AG04450 (cell line): ENCODE measurements around the gene SDR39U1. TPM values are rescaled to one million over a fixed set of nuclear protein-coding genes. Genes with fewer than 3 reads are reported as not detected.

Source experiments
- CTCF ChIA-PET: fragments of 300-600, 350-600 bp; formaldehyde crosslinking; extraction: SDS; loops from one replicate; lab custom pipeline; 2022; ENCODE audit warnings: antibody characterized with exemption, inconsistent platforms; lab: Charles Lee
- POLR2A ChIA-PET: fragments of 350-600 bp; formaldehyde crosslinking; extraction: SDS; loops from one replicate; lab custom pipeline; 2021; ENCODE audit warnings: antibody characterized with exemption, inconsistent platforms; lab: Yijun Ruan, JAX
- DNase-seq: peaks from one replicate; pipeline ENCODE4 v3.0.0-alpha.2; 2011; ENCODE audit warnings: low read depth, low spot score
- H3K27ac ChIP-seq: one replicate; pipeline ENCODE4 v1.5.1; 2012; ENCODE audit warnings: low read depth, low read length, control low read depth
- H3K27me3 ChIP-seq: one replicate; pipeline ENCODE4 v1.6.0; 2012; ENCODE audit warnings: low read length; ENCODE audit not compliant: control insufficient read depth, insufficient read depth
- H3K4me3 ChIP-seq: 2 replicates; pipeline ENCODE4 v1.5.1; 2011; ENCODE audit warnings: mild to moderate bottlenecking, low read depth, low read length, control low read depth
- H3K9me3 ChIP-seq: 2 replicates; pipeline ENCODE4 v1.5.1; 2012; ENCODE audit warnings: low read length; ENCODE audit not compliant: control insufficient read depth, insufficient read depth
- polyA plus RNA-seq: library from polyadenylated mRNA; depleted of rRNA; stranded (reverse); fragments of >200 nt; gene quantifications from 2 replicates; pipeline ENCODE4 v1.2.3, GENCODE V29; 2011
- TF ChIP-seq, protein P1 (sequence below): IDR thresholded peaks from 2 replicates; pipeline ENCODE4 v1.5.1; 2011; ENCODE audit warnings: low read depth, low read length, control low read depth, inconsistent platforms

SDR39U1 gene
- polyA plus RNA-seq, 1 experiment, result 22.9 TPM

DNA sequence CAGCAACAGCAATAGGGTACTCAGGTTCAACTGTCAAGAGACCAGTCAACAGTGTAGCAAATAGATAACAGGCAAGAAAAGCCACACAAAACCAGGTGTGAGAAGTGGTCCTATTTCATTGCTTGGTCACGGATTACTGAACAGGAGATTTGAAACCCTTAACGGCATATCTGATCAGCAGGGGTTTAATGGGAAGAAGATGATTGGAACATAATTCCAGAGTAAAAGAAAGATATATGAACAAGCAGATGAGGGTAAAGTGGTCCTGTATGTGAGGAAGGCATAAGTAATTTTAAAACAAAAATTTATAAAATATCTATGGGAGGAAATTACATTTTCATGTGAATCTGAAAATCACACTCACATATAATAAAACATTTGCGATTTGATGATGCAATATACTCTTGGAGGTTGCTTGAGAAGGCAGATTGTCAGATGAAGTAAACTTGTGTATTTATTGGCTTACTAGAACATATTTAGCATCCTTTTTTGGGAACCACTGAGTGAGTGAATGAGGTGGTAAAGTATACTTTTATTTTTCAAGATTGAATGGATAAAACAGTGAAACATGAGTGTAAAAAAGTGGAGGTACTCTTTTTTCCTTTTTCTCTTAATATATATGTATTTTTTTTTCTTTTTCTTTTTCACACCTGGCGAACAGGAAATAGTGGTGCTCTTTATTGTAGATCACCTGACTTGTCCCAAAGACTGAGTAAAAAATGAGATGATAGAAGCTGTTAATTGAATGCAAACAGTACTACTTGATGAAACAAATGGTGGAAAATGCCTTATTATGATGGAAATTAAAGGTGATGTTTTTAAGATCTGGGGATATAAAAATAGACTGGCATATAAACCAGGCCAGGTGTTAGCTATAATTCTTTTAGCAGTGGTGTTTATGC lies 21.6 kb upstream of the SDR39U1 start:
- TF ChIP-seq, protein P1, sequence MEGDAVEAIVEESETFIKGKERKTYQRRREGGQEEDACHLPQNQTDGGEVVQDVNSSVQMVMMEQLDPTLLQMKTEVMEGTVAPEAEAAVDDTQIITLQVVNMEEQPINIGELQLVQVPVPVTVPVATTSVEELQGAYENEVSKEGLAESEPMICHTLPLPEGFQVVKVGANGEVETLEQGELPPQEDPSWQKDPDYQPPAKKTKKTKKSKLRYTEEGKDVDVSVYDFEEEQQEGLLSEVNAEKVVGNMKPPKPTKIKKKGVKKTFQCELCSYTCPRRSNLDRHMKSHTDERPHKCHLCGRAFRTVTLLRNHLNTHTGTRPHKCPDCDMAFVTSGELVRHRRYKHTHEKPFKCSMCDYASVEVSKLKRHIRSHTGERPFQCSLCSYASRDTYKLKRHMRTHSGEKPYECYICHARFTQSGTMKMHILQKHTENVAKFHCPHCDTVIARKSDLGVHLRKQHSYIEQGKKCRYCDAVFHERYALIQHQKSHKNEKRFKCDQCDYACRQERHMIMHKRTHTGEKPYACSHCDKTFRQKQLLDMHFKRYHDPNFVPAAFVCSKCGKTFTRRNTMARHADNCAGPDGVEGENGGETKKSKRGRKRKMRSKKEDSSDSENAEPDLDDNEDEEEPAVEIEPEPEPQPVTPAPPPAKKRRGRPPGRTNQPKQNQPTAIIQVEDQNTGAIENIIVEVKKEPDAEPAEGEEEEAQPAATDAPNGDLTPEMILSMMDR, result no peak
- ChIA-PET CTCF (no interaction called here), POLR2A (no interaction called here)
- no peak overlapping the region for H3K27ac ChIP-seq
- no peaks in the 10 kb centered on the region for H3K9me3 ChIP-seq
- no peak overlapping the region for H3K4me3 ChIP-seq
- DNase-seq, result no peak
- no peaks in the 10 kb centered on the region for H3K27me3 ChIP-seq

DNA sequence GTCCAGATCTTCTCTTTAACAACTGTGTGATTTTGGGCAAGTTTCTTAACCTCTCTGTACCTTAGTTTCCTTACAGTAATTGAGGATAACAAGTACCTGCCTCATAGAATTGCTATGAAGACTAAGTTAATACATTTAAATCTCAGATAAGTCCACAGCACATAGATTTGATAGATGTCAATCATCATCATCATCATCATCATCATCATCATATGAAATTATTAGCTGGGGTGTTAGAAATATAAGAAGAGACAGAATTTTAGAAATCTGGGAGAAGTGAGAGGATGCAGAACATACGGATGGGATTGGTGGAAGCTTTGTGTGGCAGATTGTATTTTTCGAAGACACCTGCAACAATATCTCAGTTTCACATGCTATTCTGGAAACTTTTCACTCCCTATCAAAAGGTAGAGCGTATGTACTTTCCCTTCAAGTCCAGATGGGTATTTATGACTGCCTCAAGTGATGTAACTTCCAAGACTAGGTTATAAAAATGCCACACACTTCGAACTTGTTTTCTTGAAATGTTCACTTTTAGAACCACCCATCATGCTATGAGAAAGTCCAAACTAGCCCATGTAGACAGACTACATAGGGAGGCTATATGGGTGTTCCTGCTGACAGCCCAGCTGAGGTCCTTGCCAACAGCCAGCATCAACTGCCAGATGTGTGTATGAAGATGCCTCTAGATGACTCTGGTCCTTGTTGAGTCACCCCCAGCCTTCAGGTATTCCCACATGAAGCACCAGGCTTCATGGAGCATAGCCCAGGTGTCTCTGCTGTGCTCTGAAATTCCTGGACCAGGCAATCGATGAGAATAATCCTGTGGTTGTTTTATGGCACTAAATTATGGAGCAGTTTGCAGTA lies 20.7 kb upstream of the SDR39U1 start:
- no peaks in the 10 kb centered on the region for H3K9me3 ChIP-seq
- POLR2A ChIA-PET, result no interaction called here
- H3K27me3 ChIP-seq, result no peaks in the 10 kb centered on the region
- no peak for DNase-seq
- TF ChIP-seq, protein P1, result no peak
- H3K4me3 ChIP-seq, result no peak overlapping the region
- CTCF ChIA-PET, result no interaction called here
- no peak overlapping the region for H3K27ac ChIP-seq

DNA sequence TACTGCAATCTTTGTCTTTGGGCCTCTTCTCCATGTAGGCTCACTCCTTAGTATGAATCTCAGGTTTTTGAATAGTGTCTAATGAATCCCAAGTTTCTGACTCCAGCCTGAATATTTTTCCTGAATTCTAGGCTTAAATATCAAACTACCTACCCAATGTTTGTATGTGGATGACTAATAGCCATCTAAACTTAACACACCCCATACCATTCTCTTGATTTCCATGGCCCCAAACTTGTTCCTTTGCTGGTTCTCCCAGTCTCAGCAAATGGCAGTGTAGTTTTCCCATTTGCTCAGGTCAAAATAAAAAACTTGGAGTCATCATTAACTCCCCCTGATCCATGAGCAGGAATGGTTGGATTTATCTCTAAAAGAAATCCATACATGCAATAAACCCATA lies 18.8 kb upstream of the SDR39U1 start:
- Histone ChIP-seq H3K27me3 (no peaks in the 10 kb centered on the region), H3K27ac (no peak overlapping the region), H3K9me3 (no peaks in the 10 kb centered on the region), H3K4me3 (no peak overlapping the region)
- ChIA-PET CTCF (no interaction called here), POLR2A (no interaction called here)
- no peak for DNase-seq
- TF ChIP-seq, protein P1, result no peak

DNA sequence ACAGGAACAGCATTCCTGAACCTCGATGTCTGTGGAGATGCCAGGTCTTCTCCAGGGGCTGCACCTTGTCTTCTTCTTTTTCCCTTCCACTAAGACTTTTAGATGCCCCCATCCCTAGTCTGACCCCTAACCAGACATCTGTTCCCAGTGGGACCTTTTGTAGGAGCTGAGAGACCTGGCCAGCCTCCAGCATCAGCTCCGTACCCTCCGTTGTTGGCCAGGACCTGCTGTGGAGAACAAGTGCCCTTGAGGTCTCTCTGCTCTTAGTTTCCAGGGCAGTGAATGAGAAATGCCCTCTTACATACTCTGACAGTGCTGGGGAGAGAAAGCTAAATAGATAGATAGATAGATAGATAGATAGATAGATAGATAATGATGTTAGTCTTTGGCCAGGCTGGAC lies 16.8 kb upstream of the SDR39U1 start:
- POLR2A ChIA-PET, result no interaction called here
- no peak for DNase-seq
- CTCF ChIA-PET, result no interaction called here
- TF ChIP-seq, protein P1, result no peak
- Histone ChIP-seq H3K4me3 (no peak overlapping the region), H3K27me3 (no peaks in the 10 kb centered on the region), H3K9me3 (no peaks in the 10 kb centered on the region), H3K27ac (no peak overlapping the region)

DNA sequence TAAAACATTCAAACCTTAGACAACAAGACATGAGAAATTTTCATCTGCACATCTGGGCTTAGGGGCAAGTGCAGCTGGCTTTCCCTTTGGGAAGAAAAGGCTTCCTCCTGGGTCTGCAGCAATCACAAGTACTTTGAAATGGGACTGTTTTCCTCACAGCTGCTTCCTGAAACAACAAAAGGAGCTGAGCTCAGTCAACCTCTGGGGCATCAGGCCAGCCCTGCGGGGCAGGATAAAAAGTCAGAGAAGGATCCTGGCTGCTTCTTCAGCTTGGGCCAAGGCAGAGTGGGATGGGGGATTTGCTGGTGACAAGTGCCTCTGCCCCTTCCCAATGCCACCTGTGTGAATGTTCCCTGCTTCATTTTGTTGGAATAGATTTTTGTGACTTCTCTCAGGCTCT lies 16.2 kb upstream of the SDR39U1 start:
- Histone ChIP-seq H3K4me3 (no peak overlapping the region), H3K9me3 (no peaks in the 10 kb centered on the region), H3K27me3 (no peaks in the 10 kb centered on the region), H3K27ac (no peak overlapping the region)
- DNase-seq, result no peak
- TF ChIP-seq, protein P1, result no peak
- ChIA-PET CTCF (no interaction called here), POLR2A (no interaction called here)
